Measurements from ENCODE around the gene MRPS14. TPM values are rescaled to one million over a fixed set of nuclear protein-coding genes. Genes with fewer than 3 reads are reported as not detected.

Gene MRPS14
- polyA plus RNA-seq, 1 donor from 2014 or later = 49.5 TPM

Small RNA genes within 50 kb of the gene (small RNA-seq; reads per million reads assigned to genes)
- gene RF00019 = 0 to 1.2 (median 0) reads per million in 3 experiments
- gene RNU6-307P = 0 reads per million in 3 experiments

Other genes starting within 250 kb of the MRPS14 start
- gene CACYBP, start 23.5 kb downstream of the MRPS14 start, polyA plus RNA-seq = 177 and 484 TPM in 2 replicates
- gene TNN, start 44.4 kb upstream of the MRPS14 start, polyA plus RNA-seq = not detected in 2 replicates
- gene KIAA0040, start 169.4 kb upstream of the MRPS14 start, polyA plus RNA-seq = not detected in 2 replicates

Measured in neural cell (in vitro differentiated cells).